Neural progenitor cell (in vitro differentiated cells): Measurements from ENCODE around the gene COL8A2. TPM values are rescaled to one million over a fixed set of nuclear protein-coding genes. Genes with fewer than 3 reads are reported as not detected.

Source experiments
- DNase-seq: peaks from one replicate; pipeline ENCODE4 v3.0.0-alpha.2; 2016; ENCODE audit warnings: low spot score
- H2AFZ ChIP-seq: fragments of 200-600 bp; sonication (generic); replicated peaks from 2 replicates; pipeline ENCODE4 v1.6.1; 2016; ENCODE audit warnings: antibody characterized with exemption
- H3F3A ChIP-seq: fragments of 200-600 bp; sonication (generic); 2 replicates; pipeline ENCODE4 v1.6.1; 2016; ENCODE audit warnings: antibody characterized with exemption, low read depth
- H3K27ac ChIP-seq: fragments of 200-600 bp; sonication (generic); 2 replicates; pipeline ENCODE4 v1.5.1; 2016; ENCODE audit warnings: mild to moderate bottlenecking
- H3K27me3 ChIP-seq: fragments of 200-600 bp; sonication (generic); 2 replicates; pipeline ENCODE4 v1.6.1; 2016; ENCODE audit warnings: mild to moderate bottlenecking, moderate library complexity
- H3K36me3 ChIP-seq: fragments of 200-600 bp; sonication (generic); 2 replicates; pipeline ENCODE4 v1.5.1; 2016
- H3K4me1 ChIP-seq: fragments of 200-600 bp; sonication (generic); 2 replicates; pipeline ENCODE4 v1.6.1; 2016; ENCODE audit warnings: mixed run types
- H3K4me2 ChIP-seq: fragments of 200-600 bp; sonication (generic); 2 replicates; pipeline ENCODE4 v1.6.1; 2016
- H3K4me3 ChIP-seq: fragments of 200-600 bp; sonication (generic); 2 replicates; pipeline ENCODE4 v1.5.1; 2016
- H3K79me2 ChIP-seq: fragments of 200-600 bp; sonication (generic); 2 replicates; pipeline ENCODE4 v1.6.1; 2016; ENCODE audit warnings: low read depth
- H3K9ac ChIP-seq: fragments of 200-600 bp; sonication (generic); 2 replicates; pipeline ENCODE4 v1.6.1; 2016
- H3K9me3 ChIP-seq: fragments of 200-600 bp; sonication (generic); 2 replicates; pipeline ENCODE4 v1.5.1; 2016; ENCODE audit warnings: low read depth
- H4K20me1 ChIP-seq: fragments of 200-600 bp; sonication (generic); 2 replicates; pipeline ENCODE4 v1.6.1; 2016; ENCODE audit warnings: low read depth
- H3K27ac Mint-ChIP-seq: 3 replicates; pipeline ENCODE4 v1.8.0; 2021; ENCODE audit warnings: mixed read lengths
- H3K27me3 Mint-ChIP-seq: 2 replicates; pipeline ENCODE4 v1.8.0; 2022; ENCODE audit warnings: low read depth, mild to moderate bottlenecking, inconsistent platforms, moderate library complexity, mixed read lengths; ENCODE audit not compliant: insufficient read depth
- H3K36me3 Mint-ChIP-seq: 3 replicates; pipeline ENCODE4 v1.8.0; 2021; ENCODE audit warnings: mixed read lengths
- H3K4me1 Mint-ChIP-seq: 3 replicates; pipeline ENCODE4 v1.8.0; 2021; ENCODE audit warnings: mixed read lengths
- H3K4me3 Mint-ChIP-seq: 3 replicates; pipeline ENCODE4 v1.8.0; 2021; ENCODE audit warnings: mild to moderate bottlenecking, moderate library complexity, mixed read lengths
- H3K9me3 Mint-ChIP-seq: 3 replicates; pipeline ENCODE4 v1.8.0; 2020; ENCODE audit warnings: mixed read lengths
- CTCF ChIP-seq: fragments of 200-600 bp; sonication (generic); IDR thresholded peaks from 2 replicates; pipeline ENCODE4 v1.5.1; 2017; ENCODE audit warnings: antibody characterized with exemption, mild to moderate bottlenecking
- EZH2 ChIP-seq: fragments of 200-600 bp; sonication (generic); IDR thresholded peaks from 2 replicates; pipeline ENCODE4 v1.6.1; 2017; ENCODE audit warnings: antibody characterized with exemption, mild to moderate bottlenecking, moderate library complexity
- EZH2phosphoT487 ChIP-seq: fragments of 200-600 bp; sonication (generic); IDR thresholded peaks from 2 replicates; pipeline ENCODE4 v1.6.1; 2017; ENCODE audit warnings: antibody characterized with exemption
- total RNA-seq: library from RNA; depleted of rRNA; stranded (reverse); fragments of >200 nt; gene quantifications from 2 replicates; pipeline ENCODE4 v1.2.3, GENCODE V29; 2015; ENCODE audit warnings: low replicate concordance

The COL8A2 gene
- total RNA-seq, 1 donor from 2014 or later, result not detected

- no peak overlapping the region for H3K4me3 Mint-ChIP-seq
- Histone ChIP-seq H3K9ac (no peak overlapping the region), H3F3A (no peaks in the 10 kb centered on the region), H3K79me2 (no peaks in the 10 kb centered on the region), H3K4me3 (no peak overlapping the region), H2AFZ (no peak overlapping the region), H3K36me3 (no peaks in the 10 kb centered on the region), H3K4me2 (no peak overlapping the region), H3K27ac (no peak overlapping the region), H3K4me1 (no peaks in the 10 kb centered on the region), H3K27me3 (no peaks in the 10 kb centered on the region), H3K9me3 (no peaks in the 10 kb centered on the region), H4K20me1 (no peaks in the 10 kb centered on the region)
- TF ChIP-seq CTCF (no peak), EZH2 (no peak)
- H3K9me3 Mint-ChIP-seq, result no peaks in the 10 kb centered on the region
- peaks cover 10% of the 10 kb centered on the region for H3K36me3 Mint-ChIP-seq
- H3K4me1 Mint-ChIP-seq, result no peaks in the 10 kb centered on the region
- H3K27ac Mint-ChIP-seq, result no peak overlapping the region
- H3K27me3 Mint-ChIP-seq, result no peaks in the 10 kb centered on the region
- DNase-seq, result no peak
These were observed 71.0 kb downstream of the COL8A2 start for GRCh38 chr1:36053978-36054377.

- Mint-ChIP-seq H3K27me3 (no peaks in the 10 kb centered on the region), H3K27ac (no peak overlapping the region), H3K4me1 (no peaks in the 10 kb centered on the region), H3K36me3 (peaks cover 29% of the 10 kb centered on the region), H3K9me3 (no peaks in the 10 kb centered on the region), H3K4me3 (no peak overlapping the region)
- no peaks in the 10 kb centered on the region for H3K27me3 ChIP-seq
- H3K4me1 ChIP-seq, result no peaks in the 10 kb centered on the region
- TF ChIP-seq CTCF (no peak), EZH2 (no peak), EZH2phosphoT487 (no peak)
- H3K27ac ChIP-seq, result no peak overlapping the region
- H3K4me2 ChIP-seq, result no peak overlapping the region
- no peaks in the 10 kb centered on the region for H3F3A ChIP-seq
- no peak overlapping the region for H2AFZ ChIP-seq
- H3K9ac ChIP-seq, result no peak overlapping the region
- H3K4me3 ChIP-seq, result no peak overlapping the region
- no peaks in the 10 kb centered on the region for H4K20me1 ChIP-seq
- DNase-seq, result no peak
- H3K36me3 ChIP-seq, result no peaks in the 10 kb centered on the region
- no peaks in the 10 kb centered on the region for H3K79me2 ChIP-seq
- H3K9me3 ChIP-seq, result no peaks in the 10 kb centered on the region
These were observed 73.2 kb downstream of the COL8A2 start for GRCh38 chr1:36051821-36052220.

Other genes with a start within 250 kb of the COL8A2 start
- 24.1 and 33.8 TPM in 2 replicates for gene AGO1, start 242.0 kb downstream of the COL8A2 start, total RNA-seq
- gene AGO3, start 194.1 kb downstream of the COL8A2 start, total RNA-seq, result 28.2 and 45.2 TPM in 2 replicates
- gene TEKT2, start 41.1 kb downstream of the COL8A2 start, total RNA-seq, result 2.7 and 7.4 TPM in 2 replicates
- 28.1 and 40.9 TPM in 2 replicates for gene ADPRS, start 36.3 kb downstream of the COL8A2 start, total RNA-seq
- gene TRAPPC3, start 24.3 kb upstream of the COL8A2 start, total RNA-seq, result 44.9 and 69.4 TPM in 2 replicates
- gene MAP7D1, start 30.9 kb upstream of the COL8A2 start, total RNA-seq, result 35.0 and 81.1 TPM in 2 replicates
- gene THRAP3, start 99.2 kb upstream of the COL8A2 start, total RNA-seq, result 123 and 138 TPM in 2 replicates
- 6.1 and 15.1 TPM in 2 replicates for gene SH3D21, start 181.1 kb upstream of the COL8A2 start, total RNA-seq
- gene EVA1B, start 198.4 kb upstream of the COL8A2 start, total RNA-seq, result 3.1 and 14.7 TPM in 2 replicates